Measurements from ENCODE around the gene ADARB2.

GRCh38 chr10:1168763-1169162 lies 568.6 kb downstream of the ADARB2 start:
- no peak for TF ChIP-seq CTCF (IDR thresholded peaks at IDR 0.05; ENCODE audit: poor library complexity)
- no peak for TF ChIP-seq EZH2phosphoT487 (IDR thresholded peaks at IDR 0.05; ENCODE audit: low read depth, severe bottlenecking, unreplicated experiment)
- no peak for TF ChIP-seq EZH2 (IDR thresholded peaks at IDR 0.05; ENCODE audit: borderline replicate concordance)

Data from hepatocyte (in vitro differentiated cells).